Measurements from ENCODE around the gene GPN2.

Gene GPN2

DNA sequence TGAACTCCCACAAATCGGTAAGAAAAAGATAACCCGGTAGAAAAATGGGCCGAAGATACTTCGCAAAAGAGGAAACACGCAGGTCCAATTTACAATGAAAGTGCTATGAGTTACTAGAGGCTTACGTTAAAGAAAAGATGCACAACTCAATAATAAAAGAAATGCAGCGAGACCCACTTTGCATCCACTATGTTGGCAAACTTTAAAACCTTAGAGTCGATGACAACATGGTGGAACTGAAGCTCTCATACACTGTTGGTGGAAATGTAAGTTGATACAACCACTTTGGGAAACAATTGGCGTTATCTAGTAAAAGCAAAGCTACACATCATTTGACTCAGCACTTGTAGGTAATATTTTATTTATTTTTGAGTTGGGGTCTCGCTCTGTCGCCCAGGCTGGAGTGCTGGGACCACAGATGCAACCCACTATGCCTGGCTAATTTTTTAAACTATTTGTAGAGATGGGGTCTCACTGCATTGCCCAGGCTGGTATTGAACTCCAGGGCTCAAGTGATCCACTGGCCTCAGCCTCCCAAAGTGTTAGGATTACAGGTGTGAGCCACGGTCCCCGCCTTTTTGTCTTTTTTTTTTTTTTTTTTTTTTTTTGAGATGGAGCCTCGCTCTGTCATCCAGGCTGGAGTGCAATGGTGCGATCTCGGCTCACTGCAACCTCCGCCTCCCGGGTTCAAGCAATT lies 10.9 kb upstream of the GPN2 start:
- no peak for TF ChIP-seq SPI1 (IDR thresholded peaks at IDR 0.05; ENCODE audit: borderline replicate concordance, low read depth)
- TF ChIP-seq POLR2AphosphoS5 (IDR thresholded peaks at IDR 0.05; ENCODE audit: low read depth) = no peak
- no peak for TF ChIP-seq REST (IDR thresholded peaks at IDR 0.05; ENCODE audit: insufficient replicate concordance, low read depth)
- TF ChIP-seq CTCF (IDR thresholded peaks at IDR 0.05; ENCODE audit: insufficient read depth, low read length) = no peak
- no peak for TF ChIP-seq GABPA (IDR thresholded peaks at IDR 0.05; ENCODE audit: low read depth)
- H3K27me3 ChIP-seq (ENCODE audit: insufficient read depth, poor library complexity, severe bottlenecking) = no peaks in the 10 kb centered on the region
- no peak for DNase-seq (ENCODE audit: low read depth in 1 of 2, low spot score in 1 of 2)
- H3K27ac ChIP-seq (replicated peaks) = peak overlapping the region; percentile 83
- H3K4me3 ChIP-seq (replicated peaks; ENCODE audit: insufficient read depth, low read length) = peak overlapping the region; percentile 96

GRCh38 chr1:26900001-26900814 lies 10.1 kb upstream of the GPN2 start, which contains the start of gene GPATCH3:
Gene GPATCH3 (minus strand): TSS chr1:26900467. CDS start chr1:26900442, 25 bp downstream.
- Histone ChIP-seq H3K4me3 (replicated peaks; ENCODE audit: insufficient read depth, low read length) (peak within 1 kb of the TSS; percentile 96), H3K27ac (replicated peaks) (peak within 1 kb of the TSS; percentile 83), H3K27me3 (ENCODE audit: insufficient read depth, poor library complexity, severe bottlenecking) (no peaks in the 10 kb centered on the region)
- TF ChIP-seq POLR2AphosphoS5 (IDR thresholded peaks at IDR 0.05; ENCODE audit: low read depth) (peak; percentile 90), CTCF (IDR thresholded peaks at IDR 0.05; ENCODE audit: insufficient read depth, low read length) (no peak), GABPA (IDR thresholded peaks at IDR 0.05; ENCODE audit: low read depth) (no peak), SPI1 (IDR thresholded peaks at IDR 0.05; ENCODE audit: borderline replicate concordance, low read depth) (no peak), REST (IDR thresholded peaks at IDR 0.05; ENCODE audit: insufficient replicate concordance, low read depth) (peak; percentile 73)
- peak; percentile 89 to 90 for DNase-seq (ENCODE audit: low read depth in 1 of 2, low spot score in 1 of 2)

DNA sequence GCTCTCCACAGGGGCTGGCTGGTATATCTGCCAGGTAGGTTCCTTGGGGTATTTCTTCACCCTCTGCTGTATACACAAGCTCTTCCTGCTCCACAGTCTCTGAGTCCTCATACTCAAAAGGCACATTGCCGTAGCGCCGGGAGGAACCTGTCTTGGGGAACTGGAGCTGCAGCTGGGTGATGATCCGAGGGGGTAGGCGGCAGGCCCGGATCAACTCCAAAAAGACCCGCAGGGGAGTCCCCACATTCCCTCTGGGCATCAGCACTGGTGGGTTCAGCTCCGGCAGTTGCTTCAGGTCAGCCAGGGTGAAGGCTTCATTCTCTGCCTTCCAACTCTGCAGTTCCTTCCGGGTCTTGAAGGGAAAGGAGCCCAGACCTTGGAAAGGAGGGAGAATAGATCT lies 7.3 kb upstream of the GPN2 start:
- H3K27ac ChIP-seq (replicated peaks) = no peak overlapping the region
- H3K4me3 ChIP-seq (replicated peaks; ENCODE audit: insufficient read depth, low read length) = no peak overlapping the region
- no peaks in the 10 kb centered on the region for H3K27me3 ChIP-seq (ENCODE audit: insufficient read depth, poor library complexity, severe bottlenecking)
- no peak for DNase-seq (ENCODE audit: low read depth in 1 of 2, low spot score in 1 of 2)
- TF ChIP-seq GABPA (IDR thresholded peaks at IDR 0.05; ENCODE audit: low read depth) (no peak), SPI1 (IDR thresholded peaks at IDR 0.05; ENCODE audit: borderline replicate concordance, low read depth) (no peak), POLR2AphosphoS5 (IDR thresholded peaks at IDR 0.05; ENCODE audit: low read depth) (no peak), REST (IDR thresholded peaks at IDR 0.05; ENCODE audit: insufficient replicate concordance, low read depth) (no peak), CTCF (IDR thresholded peaks at IDR 0.05; ENCODE audit: insufficient read depth, low read length) (no peak)
